GM10248 (cell line): Measurements from ENCODE around the gene PURA.

Experiments used
- CTCF ChIA-PET: fragments of 300-600 bp; sonication (Branson Sonifier 250); formaldehyde crosslinking; extraction: SDS; loops from one replicate; lab custom pipeline; 2021; ENCODE audit warnings: antibody characterized with exemption; lab: Yijun Ruan, JAX
- POLR2A ChIA-PET: fragments of 350-650 bp; sonication (Branson Sonifier 250); formaldehyde crosslinking; extraction: SDS; loops from one replicate; lab custom pipeline; 2020; ENCODE audit warnings: antibody characterized with exemption; lab: Yijun Ruan, JAX
- DNase-seq: peaks from one replicate; pipeline ENCODE4 v3.0.0; 2012; ENCODE audit errors: extremely low spot score
- TF ChIP-seq, protein P1 (sequence below): IDR thresholded peaks from 2 replicates; pipeline ENCODE4 v1.5.1; 2012; ENCODE audit warnings: mild to moderate bottlenecking, low read depth; ENCODE audit errors: extremely low read depth, missing control alignments, control extremely low read depth

The PURA gene

DNA sequence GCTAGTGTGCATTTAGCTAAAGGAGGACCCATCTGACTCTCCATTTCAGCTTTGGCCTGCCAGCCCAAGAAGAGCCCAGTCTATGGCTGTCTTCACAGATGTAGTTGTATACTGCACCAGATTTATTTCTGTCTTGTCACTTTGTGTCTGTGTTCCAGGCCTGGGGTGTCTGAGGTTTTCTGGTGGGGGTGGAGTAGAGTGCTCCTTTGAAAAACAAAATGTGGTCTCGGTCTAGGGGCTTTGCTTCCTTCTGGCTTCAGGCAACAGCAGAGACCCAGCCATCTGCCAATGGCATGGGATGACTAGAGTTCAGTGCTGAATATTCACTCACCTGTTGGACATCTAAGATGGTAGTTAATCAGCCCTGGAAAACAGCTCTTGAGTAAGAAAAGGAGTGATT lies 22.7 kb downstream of the PURA start:
- DNase-seq: no peak
- POLR2A ChIA-PET: no interaction called here
- CTCF ChIA-PET: interaction anchor here (1.2 to 6.5 kb wide), 9 partner anchors 8 to 371 kb away, joined by 3 to 114 read pairs (median 6); no protein-coding TSS in a partner anchor
- TF ChIP-seq, protein P1, sequence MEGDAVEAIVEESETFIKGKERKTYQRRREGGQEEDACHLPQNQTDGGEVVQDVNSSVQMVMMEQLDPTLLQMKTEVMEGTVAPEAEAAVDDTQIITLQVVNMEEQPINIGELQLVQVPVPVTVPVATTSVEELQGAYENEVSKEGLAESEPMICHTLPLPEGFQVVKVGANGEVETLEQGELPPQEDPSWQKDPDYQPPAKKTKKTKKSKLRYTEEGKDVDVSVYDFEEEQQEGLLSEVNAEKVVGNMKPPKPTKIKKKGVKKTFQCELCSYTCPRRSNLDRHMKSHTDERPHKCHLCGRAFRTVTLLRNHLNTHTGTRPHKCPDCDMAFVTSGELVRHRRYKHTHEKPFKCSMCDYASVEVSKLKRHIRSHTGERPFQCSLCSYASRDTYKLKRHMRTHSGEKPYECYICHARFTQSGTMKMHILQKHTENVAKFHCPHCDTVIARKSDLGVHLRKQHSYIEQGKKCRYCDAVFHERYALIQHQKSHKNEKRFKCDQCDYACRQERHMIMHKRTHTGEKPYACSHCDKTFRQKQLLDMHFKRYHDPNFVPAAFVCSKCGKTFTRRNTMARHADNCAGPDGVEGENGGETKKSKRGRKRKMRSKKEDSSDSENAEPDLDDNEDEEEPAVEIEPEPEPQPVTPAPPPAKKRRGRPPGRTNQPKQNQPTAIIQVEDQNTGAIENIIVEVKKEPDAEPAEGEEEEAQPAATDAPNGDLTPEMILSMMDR: no peak

DNA sequence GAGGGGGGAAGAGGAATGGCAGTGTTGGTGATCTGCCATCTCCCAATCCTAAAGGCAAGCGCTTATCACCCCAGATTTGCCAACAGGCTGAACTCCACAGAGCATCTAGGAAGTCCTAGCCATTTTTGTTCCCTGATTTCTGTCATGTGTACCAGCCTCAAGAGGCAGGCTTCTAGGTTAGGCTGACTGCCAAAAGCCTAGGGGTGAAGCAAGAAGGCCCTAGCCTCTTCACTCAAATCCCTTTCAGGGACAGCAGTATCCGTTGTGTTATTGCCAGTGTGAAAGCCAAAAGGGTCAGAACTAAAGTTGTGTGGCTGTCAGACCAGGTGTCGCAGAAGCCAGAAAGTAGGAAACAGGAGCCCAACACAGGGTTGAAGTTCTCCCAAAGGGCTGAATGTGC lies 26.5 kb downstream of the PURA start:
- ChIA-PET CTCF (interaction anchor here (0.8 to 1.6 kb wide), 6 partner anchors 16 to 171 kb away, joined by 3 to 4 read pairs (median 3); no protein-coding TSS in a partner anchor), POLR2A (no interaction called here)
- TF ChIP-seq, protein P1: no peak
- no peak for DNase-seq

DNA sequence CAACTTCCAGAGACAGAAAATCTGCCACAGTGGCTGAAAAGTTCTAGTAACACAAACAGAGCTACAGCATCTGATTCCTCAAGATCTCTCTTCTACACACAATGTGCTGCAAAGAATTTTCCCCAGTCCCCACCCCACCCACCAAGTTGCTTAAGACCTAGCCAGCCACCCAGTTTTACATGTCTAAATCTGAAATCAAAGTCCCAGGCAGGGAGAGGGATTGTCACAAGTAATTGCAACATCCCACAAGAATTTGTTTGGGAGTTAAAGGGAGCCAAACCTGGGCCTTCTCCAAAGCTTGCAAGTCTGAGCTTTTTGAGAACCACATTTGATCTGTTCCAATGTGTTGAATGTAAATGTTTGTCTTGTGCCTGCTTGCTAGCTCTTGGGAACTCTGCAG lies 27.3 kb downstream of the PURA start:
- ChIA-PET CTCF (interaction anchor here (0.8 to 7.2 kb wide), 10 partner anchors 7 to 115 kb away, joined by 3 to 137 read pairs (median 4); no protein-coding TSS in a partner anchor), POLR2A (no interaction called here)
- TF ChIP-seq, protein P1: no peak
- no peak for DNase-seq

DNA sequence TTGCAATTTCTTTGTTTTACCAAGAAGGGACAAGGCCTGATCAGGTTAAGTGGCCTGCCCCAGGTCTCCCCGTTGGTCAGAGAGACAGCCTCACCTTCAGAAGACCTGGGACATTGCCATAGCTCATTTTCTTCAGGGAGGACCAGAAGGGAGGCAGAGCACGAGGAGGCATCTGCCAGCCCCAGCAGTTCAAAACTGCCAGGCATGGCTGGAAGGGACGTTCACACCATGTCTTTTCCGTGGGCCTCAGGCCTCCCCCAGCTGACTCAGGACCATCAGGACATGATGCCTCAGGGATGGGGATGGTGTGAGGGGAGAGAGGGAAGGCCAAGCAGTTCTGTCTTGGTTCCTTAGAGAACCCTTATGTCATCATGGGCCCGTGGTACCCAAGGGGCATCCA lies 28.3 kb downstream of the PURA start:
- DNase-seq: no peak
- ChIA-PET CTCF (interaction anchor here (1.0 to 7.2 kb wide), 14 partner anchors 8 to 355 kb away, joined by 3 to 137 read pairs (median 22); no protein-coding TSS in a partner anchor), POLR2A (no interaction called here)
- TF ChIP-seq, protein P1: no peak

DNA sequence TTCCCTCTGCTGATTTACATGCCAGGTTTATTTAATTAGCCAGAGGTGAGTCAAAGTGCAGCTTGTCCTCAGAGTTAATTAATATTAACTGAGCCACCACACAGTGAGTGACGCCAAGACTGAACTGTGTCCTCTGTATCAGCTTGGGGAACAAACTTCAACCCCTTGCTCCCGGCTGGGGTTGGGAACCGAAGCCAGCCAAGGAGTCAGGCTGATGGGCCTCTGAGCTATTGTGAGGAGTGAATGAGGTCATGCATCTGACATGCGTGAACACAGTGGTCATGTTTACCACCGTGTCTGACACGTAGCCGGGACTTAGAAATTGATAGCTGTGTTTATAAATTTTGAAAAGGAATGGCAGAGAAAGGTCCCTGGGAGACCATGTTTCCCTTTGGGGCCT lies 28.9 kb downstream of the PURA start:
- TF ChIP-seq, protein P1: no peak
- DNase-seq: no peak
- ChIA-PET CTCF (interaction anchor here (0.9 to 7.2 kb wide), 19 partner anchors 9 to 368 kb away, joined by 3 to 137 read pairs (median 17); no protein-coding TSS in a partner anchor), POLR2A (no interaction called here)

DNA sequence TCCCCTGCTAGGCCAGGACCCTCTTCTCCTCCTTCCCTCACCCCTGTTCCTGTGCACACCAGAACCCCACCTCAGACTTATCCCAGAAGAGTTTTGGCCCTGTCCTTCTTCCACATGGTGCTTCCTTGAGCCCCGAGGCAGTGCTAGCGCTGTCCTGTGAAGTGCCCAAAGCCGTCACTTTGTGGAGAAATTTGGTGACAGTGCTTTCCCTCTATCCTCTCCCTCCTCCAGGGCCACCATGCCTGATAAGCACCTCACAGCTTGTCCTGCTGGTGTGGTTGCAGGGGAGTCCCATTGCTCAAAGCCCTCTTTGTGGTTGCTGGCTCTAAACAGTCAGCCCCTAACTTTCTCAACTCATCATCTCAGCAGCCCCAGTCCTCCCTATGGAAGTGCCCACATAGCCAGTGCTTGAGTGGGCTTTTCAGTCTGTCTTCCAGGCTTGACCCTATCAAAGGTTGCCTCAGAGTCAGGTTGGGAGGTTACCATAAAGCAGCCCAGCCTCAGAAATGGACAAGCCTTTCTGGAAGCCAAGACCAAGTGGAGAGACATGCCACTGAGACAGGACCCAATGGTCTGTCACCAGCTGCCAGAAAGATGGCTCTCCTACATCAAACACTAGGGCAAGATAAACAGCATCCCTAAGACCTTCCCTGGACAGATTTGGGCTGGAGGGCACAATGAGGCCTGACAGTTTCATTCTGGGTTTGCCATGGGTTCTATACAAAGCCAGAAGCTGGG lies 29.8 kb downstream of the PURA start:
- POLR2A ChIA-PET: no interaction called here
- CTCF ChIA-PET: interaction anchor here (0.6 to 7.2 kb wide), 39 partner anchors 10 to 368 kb away, joined by 3 to 137 read pairs (median 8); partner anchors contain the start of genes CYSTM1, NRG2 and PURA
- no peak for DNase-seq
- TF ChIP-seq, protein P1: no peak
